WTC11 (cell line): ENCODE measurements around the gene PGM3. TPM values are rescaled to one million over a fixed set of nuclear protein-coding genes. Genes with fewer than 3 reads are reported as not detected.

Experiments used
- ATAC-seq: fragments of 200-7000 bp; cut with Tn5 transposase; 2 replicates; pipeline ENCODE4 v1.10.0; 2021; ENCODE audit warnings: mild to moderate bottlenecking, moderate library complexity
- CTCF ChIA-PET: fragments of 300-600 bp; sonication (Branson Sonifier 250); formaldehyde crosslinking; loops from one replicate; lab custom pipeline; 2021; ENCODE audit warnings: antibody characterized with exemption; lab: Charles Lee
- POLR2A ChIA-PET: fragments of 350-600 bp; sonication (Branson Sonifier 250); formaldehyde crosslinking; loops from one replicate; lab custom pipeline; 2021; ENCODE audit warnings: antibody characterized with exemption; lab: Charles Lee
- DNase-seq: peaks from one replicate; pipeline ENCODE4 v3.0.0; 2021; ENCODE audit warnings: low spot score
- H3K27ac Mint-ChIP-seq: 2 replicates; pipeline ENCODE4 v1.8.0; 2021; ENCODE audit warnings: mixed read lengths
- H3K27me3 Mint-ChIP-seq: 2 replicates; pipeline ENCODE4 v1.8.0; 2021; ENCODE audit warnings: low read depth, mild to moderate bottlenecking, moderate library complexity, mixed read lengths
- H3K36me3 Mint-ChIP-seq: 2 replicates; pipeline ENCODE4 v1.8.0; 2021; ENCODE audit warnings: mixed read lengths
- H3K4me1 Mint-ChIP-seq: 2 replicates; pipeline ENCODE4 v1.8.0; 2022; ENCODE audit warnings: mixed read lengths
- H3K4me3 Mint-ChIP-seq: 2 replicates; pipeline ENCODE4 v1.8.0; 2021; ENCODE audit warnings: mild to moderate bottlenecking, moderate library complexity, mixed read lengths
- H3K9me3 Mint-ChIP-seq: 2 replicates; pipeline ENCODE4 v1.8.0; 2021; ENCODE audit warnings: mixed read lengths
- ATF1 ChIP-seq: sonication (generic); formaldehyde crosslinking; IDR thresholded peaks from 2 replicates; pipeline ENCODE4 v1.8.1; 2023; ENCODE audit warnings: mild to moderate bottlenecking, moderate library complexity, missing genetic modification reagents
- CBFB ChIP-seq: sonication (generic); formaldehyde crosslinking; IDR thresholded peaks from 2 replicates; pipeline ENCODE4 v1.8.1; 2022; ENCODE audit warnings: mild to moderate bottlenecking, low read depth, missing genetic modification reagents
- EMX1 ChIP-seq: fragments of 250-450 bp; sonication (Bioruptor Pico); IDR thresholded peaks from 2 replicates; pipeline ENCODE4 v1.8.0; 2021; ENCODE audit warnings: mild to moderate bottlenecking
- JAZF1 ChIP-seq: fragments of 250-450 bp; sonication (Bioruptor Pico); IDR thresholded peaks from 2 replicates; pipeline ENCODE4 v1.9.0; 2021; ENCODE audit warnings: moderate library complexity, mild to moderate bottlenecking, inconsistent platforms
- KAT7 ChIP-seq: sonication (generic); formaldehyde crosslinking; IDR thresholded peaks from 2 replicates; pipeline ENCODE4 v1.8.1; 2023; ENCODE audit warnings: missing genetic modification reagents, mild to moderate bottlenecking, borderline replicate concordance
- MLX ChIP-seq: sonication (generic); formaldehyde crosslinking; IDR thresholded peaks from 2 replicates; pipeline ENCODE4 v1.8.1; 2023; ENCODE audit warnings: mild to moderate bottlenecking, missing genetic modification reagents, moderate library complexity
- MXD4 ChIP-seq: fragments of 250-450 bp; sonication (Bioruptor Pico); IDR thresholded peaks from 2 replicates; pipeline ENCODE4 v1.8.0; 2021; ENCODE audit warnings: mild to moderate bottlenecking, moderate library complexity, borderline replicate concordance
- OVOL2 ChIP-seq: fragments of 250-450 bp; sonication (Bioruptor Pico); IDR thresholded peaks from 2 replicates; pipeline ENCODE4 v1.9.0; 2021; ENCODE audit warnings: mild to moderate bottlenecking, borderline replicate concordance
- TP53 ChIP-seq: sonication (generic); formaldehyde crosslinking; IDR thresholded peaks from 2 replicates; pipeline ENCODE4 v1.8.1; 2023; ENCODE audit warnings: mild to moderate bottlenecking, missing genetic modification reagents
- ZBTB43 ChIP-seq: sonication (generic); formaldehyde crosslinking; IDR thresholded peaks from 2 replicates; pipeline ENCODE4 v1.8.1; 2023; ENCODE audit warnings: mild to moderate bottlenecking, missing genetic modification reagents
- ZMAT4 ChIP-seq: fragments of 250-450 bp; sonication (Bioruptor Pico); IDR thresholded peaks from 2 replicates; pipeline ENCODE4 v1.9.0; 2021; ENCODE audit warnings: mild to moderate bottlenecking
- ZNF671 ChIP-seq: fragments of 250-450 bp; sonication (Bioruptor Pico); IDR thresholded peaks from 2 replicates; pipeline ENCODE4 v1.8.0; 2021; ENCODE audit warnings: mild to moderate bottlenecking
- ZSCAN18 ChIP-seq: fragments of 250-450 bp; sonication (Bioruptor Pico); IDR thresholded peaks from 2 replicates; pipeline ENCODE4 v2.1.2; 2022; ENCODE audit warnings: mild to moderate bottlenecking, moderate library complexity
- total RNA-seq: library from RNA; stranded (reverse); gene quantifications from 3 replicates; pipeline ENCODE4 v1.2.3, GENCODE V29; 2021
- TF ChIP-seq, protein P1 (sequence below): sonication (generic); formaldehyde crosslinking; IDR thresholded peaks from 2 replicates; pipeline ENCODE4 v1.8.0; 2022; ENCODE audit warnings: mild to moderate bottlenecking, missing genetic modification reagents
- TF ChIP-seq, protein P2 (sequence below): sonication (generic); formaldehyde crosslinking; IDR thresholded peaks from 2 replicates; pipeline ENCODE4 v1.8.1; 2022; ENCODE audit warnings: low read depth, missing genetic modification reagents, borderline replicate concordance
- TF ChIP-seq, protein P3 (sequence below): sonication (generic); formaldehyde crosslinking; IDR thresholded peaks from 2 replicates; pipeline ENCODE4 v1.8.1; 2023; ENCODE audit warnings: mild to moderate bottlenecking, missing genetic modification reagents

Gene PGM3
- total RNA-seq, 1 experiment from 2014 or later = 70.0 TPM

GRCh38 chr6:83169106-83169505 lies 24.0 kb downstream of the PGM3 start:
- no peak overlapping the region for H3K27ac Mint-ChIP-seq
- H3K4me3 Mint-ChIP-seq = no peak overlapping the region
- H3K9me3 Mint-ChIP-seq = no peaks in the 10 kb centered on the region
- POLR2A ChIA-PET = no interaction called here
- CTCF ChIA-PET = no interaction called here
- H3K36me3 Mint-ChIP-seq = peaks cover 76% of the 10 kb centered on the region
- ATAC-seq (no peak), DNase-seq (no peak)
- H3K27me3 Mint-ChIP-seq = no peaks in the 10 kb centered on the region
- TF ChIP-seq ZNF671 = no peak
- no peak for TF ChIP-seq KAT7 (CRISPR knock-in tag)
- TF ChIP-seq ZBTB43 (CRISPR knock-in tag) = no peak
- no peak for TF ChIP-seq TP53 (CRISPR knock-in tag)
- TF ChIP-seq, protein P1, sequence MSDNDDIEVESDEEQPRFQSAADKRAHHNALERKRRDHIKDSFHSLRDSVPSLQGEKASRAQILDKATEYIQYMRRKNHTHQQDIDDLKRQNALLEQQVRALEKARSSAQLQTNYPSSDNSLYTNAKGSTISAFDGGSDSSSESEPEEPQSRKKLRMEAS (CRISPR knock-in tag) = no peak
- TF ChIP-seq JAZF1 (CRISPR knock-in tag) = no peak
- TF ChIP-seq ATF1 (CRISPR knock-in tag) = no peak
- TF ChIP-seq ZSCAN18 (CRISPR knock-in tag) = no peak
- TF ChIP-seq MXD4 = no peak
- no peak for TF ChIP-seq MLX (CRISPR knock-in tag)
- TF ChIP-seq, protein P2, sequence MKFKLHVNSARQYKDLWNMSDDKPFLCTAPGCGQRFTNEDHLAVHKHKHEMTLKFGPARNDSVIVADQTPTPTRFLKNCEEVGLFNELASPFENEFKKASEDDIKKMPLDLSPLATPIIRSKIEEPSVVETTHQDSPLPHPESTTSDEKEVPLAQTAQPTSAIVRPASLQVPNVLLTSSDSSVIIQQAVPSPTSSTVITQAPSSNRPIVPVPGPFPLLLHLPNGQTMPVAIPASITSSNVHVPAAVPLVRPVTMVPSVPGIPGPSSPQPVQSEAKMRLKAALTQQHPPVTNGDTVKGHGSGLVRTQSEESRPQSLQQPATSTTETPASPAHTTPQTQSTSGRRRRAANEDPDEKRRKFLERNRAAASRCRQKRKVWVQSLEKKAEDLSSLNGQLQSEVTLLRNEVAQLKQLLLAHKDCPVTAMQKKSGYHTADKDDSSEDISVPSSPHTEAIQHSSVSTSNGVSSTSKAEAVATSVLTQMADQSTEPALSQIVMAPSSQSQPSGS (CRISPR knock-in tag) = no peak
- no peak for TF ChIP-seq ZMAT4 (CRISPR knock-in tag)
- H3K4me1 Mint-ChIP-seq = no peaks in the 10 kb centered on the region

GRCh38 chr6:83168556-83168955 lies 24.5 kb downstream of the PGM3 start:
- Mint-ChIP-seq H3K9me3 (no peaks in the 10 kb centered on the region), H3K36me3 (peaks cover 73% of the 10 kb centered on the region), H3K27ac (no peak overlapping the region), H3K4me3 (no peak overlapping the region), H3K27me3 (no peaks in the 10 kb centered on the region), H3K4me1 (no peaks in the 10 kb centered on the region)
- no peak for DNase-seq
- CTCF ChIA-PET = no interaction called here
- TF ChIP-seq, protein P3, sequence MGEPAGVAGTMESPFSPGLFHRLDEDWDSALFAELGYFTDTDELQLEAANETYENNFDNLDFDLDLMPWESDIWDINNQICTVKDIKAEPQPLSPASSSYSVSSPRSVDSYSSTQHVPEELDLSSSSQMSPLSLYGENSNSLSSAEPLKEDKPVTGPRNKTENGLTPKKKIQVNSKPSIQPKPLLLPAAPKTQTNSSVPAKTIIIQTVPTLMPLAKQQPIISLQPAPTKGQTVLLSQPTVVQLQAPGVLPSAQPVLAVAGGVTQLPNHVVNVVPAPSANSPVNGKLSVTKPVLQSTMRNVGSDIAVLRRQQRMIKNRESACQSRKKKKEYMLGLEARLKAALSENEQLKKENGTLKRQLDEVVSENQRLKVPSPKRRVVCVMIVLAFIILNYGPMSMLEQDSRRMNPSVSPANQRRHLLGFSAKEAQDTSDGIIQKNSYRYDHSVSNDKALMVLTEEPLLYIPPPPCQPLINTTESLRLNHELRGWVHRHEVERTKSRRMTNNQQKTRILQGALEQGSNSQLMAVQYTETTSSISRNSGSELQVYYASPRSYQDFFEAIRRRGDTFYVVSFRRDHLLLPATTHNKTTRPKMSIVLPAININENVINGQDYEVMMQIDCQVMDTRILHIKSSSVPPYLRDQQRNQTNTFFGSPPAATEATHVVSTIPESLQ (CRISPR knock-in tag) = no peak
- TF ChIP-seq EMX1 (CRISPR knock-in tag) (no peak), TP53 (CRISPR knock-in tag) (no peak), CBFB (CRISPR knock-in tag) (no peak), OVOL2 (CRISPR knock-in tag) (no peak)
- POLR2A ChIA-PET = interaction anchor here (1.2 kb wide), 1 partner anchor 9 kb away, joined by 3 read pairs; no protein-coding TSS in a partner anchor
- no peak for ATAC-seq
